Mesenchymal stem cell (in vitro differentiated cells and primary cell): ENCODE data around the gene MAPKAP1.

Source experiments
- DNase-seq: peaks from one replicate; pipeline ENCODE4 v3.0.0-alpha.2; 2013
- H2AFZ ChIP-seq: one replicate; pipeline ENCODE4 v1.6.1; 2013; ENCODE audit warnings: low read depth, mild to moderate bottlenecking, control low read depth, inconsistent platforms, low read length, moderate library complexity
- H2AK5ac ChIP-seq: 2 replicates; pipeline ENCODE4 v1.6.1; 2013; ENCODE audit warnings: low read length, moderate library complexity, mild to moderate bottlenecking, inconsistent platforms; ENCODE audit not compliant: severe bottlenecking
- H2BK120ac ChIP-seq: one replicate; pipeline ENCODE4 v1.6.1; 2013; ENCODE audit warnings: low read depth, mild to moderate bottlenecking, inconsistent platforms, low read length, moderate library complexity
- H2BK12ac ChIP-seq, 2 experiments: one replicate each; pipeline ENCODE4 v1.6.1; 2013; ENCODE audit warnings: inconsistent platforms in 2 of 2, low read length in 2 of 2, mild to moderate bottlenecking in 2 of 2, moderate library complexity in 2 of 2, control low read depth in 1 of 2
- H2BK15ac ChIP-seq: one replicate; pipeline ENCODE4 v1.6.1; 2013; ENCODE audit warnings: mild to moderate bottlenecking, low read depth, inconsistent platforms; ENCODE audit not compliant: poor library complexity, severe bottlenecking
- H2BK5ac ChIP-seq: 2 replicates; pipeline ENCODE4 v1.6.1; 2013; ENCODE audit warnings: low read depth, mild to moderate bottlenecking, low read length, control low read depth, inconsistent platforms; ENCODE audit not compliant: poor library complexity, severe bottlenecking
- H3K14ac ChIP-seq, 2 experiments: one replicate each; pipeline ENCODE4 v1.6.1; 2013; ENCODE audit warnings: inconsistent platforms in 2 of 2, low read length in 2 of 2, control low read depth in 1 of 2, mild to moderate bottlenecking in 1 of 2, moderate library complexity in 1 of 2
- H3K18ac ChIP-seq, 2 experiments: one replicate each; pipeline ENCODE4 v1.6.1; 2013; ENCODE audit warnings: inconsistent platforms in 2 of 2, low read length in 2 of 2, control low read depth in 1 of 2, low read depth in 1 of 2, mild to moderate bottlenecking in 1 of 2
- H3K23ac ChIP-seq, 2 experiments: one replicate each; pipeline ENCODE4 v1.6.1; 2013; ENCODE audit warnings: inconsistent platforms in 2 of 2, low read length in 2 of 2, mild to moderate bottlenecking in 2 of 2, moderate library complexity in 2 of 2, control low read depth in 1 of 2
- H3K27ac ChIP-seq: 2 replicates; pipeline ENCODE4 v1.5.1; 2013; ENCODE audit warnings: mild to moderate bottlenecking, moderate library complexity, low read length, control low read depth, inconsistent platforms; ENCODE audit not compliant: poor library complexity, severe bottlenecking
- H3K27me3 ChIP-seq, 2 experiments: 2 replicates each; pipeline versions ENCODE4 v1.6.1 to v1.7.0; 2013; ENCODE audit warnings: low read length in 2 of 2, mild to moderate bottlenecking in 2 of 2, moderate library complexity in 2 of 2, control low read depth in 1 of 2, inconsistent platforms in 1 of 2; ENCODE audit not compliant: control insufficient read depth in 1 of 2, insufficient read depth in 1 of 2
- H3K36me3 ChIP-seq, 2 experiments: 2 replicates each; pipeline versions ENCODE4 v1.6.1 to v1.7.0; 2013; ENCODE audit warnings: low read length in 2 of 2, control low read depth in 1 of 2, inconsistent platforms in 1 of 2, low read depth in 1 of 2, mild to moderate bottlenecking in 1 of 2; ENCODE audit not compliant: insufficient read depth in 2 of 2, control insufficient read depth in 1 of 2
- H3K4ac ChIP-seq, 2 experiments: one replicate each; pipeline ENCODE4 v1.6.1; 2013; ENCODE audit warnings: inconsistent platforms in 2 of 2, low read length in 2 of 2, mild to moderate bottlenecking in 2 of 2, moderate library complexity in 2 of 2, control low read depth in 1 of 2, low read depth in 1 of 2
- H3K4me1 ChIP-seq: 2 replicates; pipeline ENCODE4 v1.6.1; 2013; ENCODE audit warnings: low read depth, low read length, control low read depth; ENCODE audit not compliant: control insufficient read depth, insufficient read depth
- H3K4me2 ChIP-seq: 2 replicates; pipeline ENCODE4 v1.6.1; 2013; ENCODE audit warnings: low read length, mild to moderate bottlenecking, inconsistent platforms; ENCODE audit not compliant: poor library complexity, severe bottlenecking
- H3K4me3 ChIP-seq, 2 experiments: 2 replicates each; pipeline versions ENCODE4 v1.5.1 to v1.7.0; 2013; ENCODE audit warnings: low read length in 2 of 2, mild to moderate bottlenecking in 2 of 2, control low read depth in 1 of 2, low read depth in 1 of 2; ENCODE audit not compliant: insufficient read depth in 1 of 2
- H3K79me1 ChIP-seq: replicated peaks from 2 replicates; pipeline ENCODE4 v1.6.1; 2013; ENCODE audit warnings: mild to moderate bottlenecking, control low read depth, low read length, inconsistent platforms; ENCODE audit not compliant: poor library complexity, severe bottlenecking
- H3K9ac ChIP-seq: 2 replicates; pipeline ENCODE4 v1.7.0; 2013; ENCODE audit warnings: mild to moderate bottlenecking, low read length, moderate library complexity
- H3K9me3 ChIP-seq: 2 replicates; pipeline ENCODE4 v1.7.0; 2013; ENCODE audit warnings: mild to moderate bottlenecking, low read length; ENCODE audit not compliant: control insufficient read depth
- H4K8ac ChIP-seq: one replicate; pipeline ENCODE4 v1.6.1; 2013; ENCODE audit warnings: inconsistent platforms, mild to moderate bottlenecking, low read length, moderate library complexity
- H4K91ac ChIP-seq: one replicate; pipeline ENCODE4 v1.6.1; 2013; ENCODE audit warnings: mild to moderate bottlenecking, low read length, inconsistent platforms
- WGBS: methylation state at CpG from one replicate; pipeline ENCODE4 v1.1.7; 2013; ENCODE audit warnings: mixed read lengths; 5-methylcytosine and 5-hydroxymethylcytosine counted together

Gene MAPKAP1

DNA sequence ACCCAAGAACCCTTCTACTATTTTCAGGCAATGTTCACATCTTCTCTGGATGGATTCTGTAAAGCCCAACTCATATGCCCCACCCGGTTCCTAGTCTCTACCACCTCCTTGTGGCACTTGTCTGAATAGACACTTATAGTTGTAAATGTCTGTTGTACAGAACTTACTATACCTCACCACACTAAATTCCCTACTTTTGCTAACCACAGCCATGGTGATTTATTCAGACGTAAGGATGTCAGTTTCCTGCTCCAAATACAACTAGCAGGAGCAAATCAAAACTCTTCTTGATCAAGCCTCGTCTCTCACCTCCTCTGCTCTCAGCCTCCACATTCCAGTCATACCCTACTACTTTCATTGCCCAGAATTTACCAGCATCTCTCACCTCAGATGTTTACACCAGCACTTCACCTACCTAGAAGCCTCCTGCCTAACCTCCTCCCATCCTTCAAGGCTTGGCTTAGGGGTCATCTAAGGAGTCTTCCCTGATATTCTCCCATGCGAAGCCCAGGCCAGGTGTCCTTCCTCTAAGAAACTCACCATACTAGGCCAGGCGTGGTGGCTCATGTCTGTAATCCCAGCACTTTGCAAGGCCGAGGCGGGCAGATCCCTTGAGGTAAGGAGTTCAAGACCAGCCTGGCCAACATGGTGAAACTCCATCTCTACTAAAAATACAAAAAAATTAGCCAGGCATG lies 75.5 kb downstream of the MAPKAP1 start:
- no peak overlapping the region for H4K91ac ChIP-seq
- no peak overlapping the region for H3K14ac ChIP-seq
- no peak overlapping the region for H3K4me3 ChIP-seq
- H3K18ac ChIP-seq: no peak overlapping the region
- no peak overlapping the region for H3K23ac ChIP-seq
- no peak overlapping the region for H2BK120ac ChIP-seq
- no peak overlapping the region for H3K4me2 ChIP-seq
- 68% methylated on average over 7 of the region's 7 CpGs for WGBS
- H3K79me1 ChIP-seq: peaks cover 21% of the 10 kb centered on the region
- H3K4ac ChIP-seq: no peak overlapping the region
- H2BK12ac ChIP-seq: no peak overlapping the region
- H3K9ac ChIP-seq: no peak overlapping the region
- no peak overlapping the region for H2BK15ac ChIP-seq
- no peak overlapping the region for H2AFZ ChIP-seq
- no peak overlapping the region for H3K27ac ChIP-seq
- H3K4me1 ChIP-seq: peaks cover 5% of the 10 kb centered on the region
- peak; percentile 63 for DNase-seq
- H3K36me3 ChIP-seq: no peaks in the 10 kb centered on the region
- no peaks in the 10 kb centered on the region for H3K9me3 ChIP-seq
- no peak overlapping the region for H4K8ac ChIP-seq
- H3K27me3 ChIP-seq: no peaks in the 10 kb centered on the region
- no peak overlapping the region for H2BK5ac ChIP-seq
- no peak overlapping the region for H2AK5ac ChIP-seq

GRCh38 chr9:125630436-125630835 lies 76.6 kb downstream of the MAPKAP1 start:
- Histone ChIP-seq H3K4me3 (no peak overlapping the region), H2BK12ac (no peak overlapping the region), H3K36me3 (no peaks in the 10 kb centered on the region), H2AK5ac (no peak overlapping the region), H3K9ac (no peak overlapping the region), H2BK5ac (no peak overlapping the region), H4K8ac (no peak overlapping the region), H3K23ac (no peak overlapping the region), H3K79me1 (peaks cover 21% of the 10 kb centered on the region), H3K14ac (no peak overlapping the region), H3K9me3 (no peaks in the 10 kb centered on the region), H2BK15ac (no peak overlapping the region), H3K27me3 (no peaks in the 10 kb centered on the region), H3K4me2 (no peak overlapping the region), H2BK120ac (no peak overlapping the region), H4K91ac (no peak overlapping the region), H3K27ac (no peak overlapping the region), H3K4me1 (peaks cover 5% of the 10 kb centered on the region), H2AFZ (no peak overlapping the region), H3K18ac (no peak overlapping the region), H3K4ac (no peak overlapping the region)
- no peak for DNase-seq
- no CpG with 5 or more reads among the region's 1 CpG for WGBS

DNA sequence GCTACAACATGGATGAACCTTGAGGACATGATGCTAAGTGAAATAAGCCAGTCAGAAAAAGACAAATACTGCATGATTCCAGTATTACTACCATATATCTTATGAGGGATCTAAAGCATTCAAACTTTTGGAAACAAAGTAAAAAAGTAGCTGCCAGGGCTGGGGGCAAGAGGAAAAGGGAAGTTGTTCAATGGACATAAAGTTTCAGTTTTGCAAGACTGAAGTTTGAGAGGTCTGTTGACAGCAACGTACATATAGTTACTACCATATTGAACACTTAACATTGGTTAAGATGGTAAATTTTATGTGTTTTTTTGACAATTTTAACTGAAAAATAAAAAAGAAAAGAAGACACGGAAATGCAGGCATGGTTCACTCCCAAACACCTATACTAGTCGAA lies 77.6 kb downstream of the MAPKAP1 start:
- Histone ChIP-seq H2BK120ac (no peak overlapping the region), H2BK12ac (no peak overlapping the region), H4K8ac (no peak overlapping the region), H3K14ac (no peak overlapping the region), H3K79me1 (peaks cover 21% of the 10 kb centered on the region), H3K18ac (no peak overlapping the region), H3K27me3 (no peaks in the 10 kb centered on the region), H3K9ac (no peak overlapping the region), H2AFZ (no peak overlapping the region), H3K36me3 (no peaks in the 10 kb centered on the region), H3K4me1 (peaks cover 5% of the 10 kb centered on the region), H2BK15ac (no peak overlapping the region), H2AK5ac (no peak overlapping the region), H3K9me3 (no peaks in the 10 kb centered on the region), H2BK5ac (no peak overlapping the region), H3K4me3 (no peak overlapping the region), H4K91ac (no peak overlapping the region), H3K23ac (no peak overlapping the region), H3K27ac (no peak overlapping the region), H3K4ac (no peak overlapping the region), H3K4me2 (no peak overlapping the region)
- whole genome bisulfite sequencing: no CpG with 5 or more reads among the region's 3 CpGs
- DNase-seq: no peak

DNA sequence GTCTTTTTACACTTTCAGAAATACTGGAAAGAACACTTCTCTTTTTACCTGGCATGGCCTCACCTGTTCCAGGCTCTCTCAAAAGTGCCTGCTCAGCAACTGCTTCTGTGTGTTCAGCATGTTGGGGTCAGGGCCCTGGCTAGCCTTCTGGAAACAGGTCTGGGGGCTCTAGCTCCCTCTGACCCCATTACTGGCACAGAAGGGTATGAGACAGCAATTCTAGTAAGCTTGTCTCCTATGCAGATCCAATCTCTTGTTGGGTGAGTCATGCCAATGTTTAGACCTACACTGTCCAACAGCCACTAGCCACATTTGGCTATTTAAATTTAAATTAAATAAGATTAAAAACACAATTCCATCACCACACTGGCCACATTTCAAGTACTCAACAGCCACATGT lies 80.8 kb downstream of the MAPKAP1 start:
- Histone ChIP-seq H2BK120ac (no peak overlapping the region), H2BK15ac (no peak overlapping the region), H3K27ac (no peak overlapping the region), H3K18ac (no peak overlapping the region), H4K91ac (no peak overlapping the region), H3K9ac (no peak overlapping the region), H3K4me2 (no peak overlapping the region), H3K14ac (no peak overlapping the region), H3K23ac (no peak overlapping the region), H3K36me3 (no peaks in the 10 kb centered on the region), H3K4me1 (no peaks in the 10 kb centered on the region), H3K27me3 (no peaks in the 10 kb centered on the region), H3K4ac (no peak overlapping the region), H3K79me1 (peaks cover 20% of the 10 kb centered on the region), H3K4me3 (no peak overlapping the region), H3K9me3 (no peaks in the 10 kb centered on the region), H2AK5ac (no peak overlapping the region), H4K8ac (no peak overlapping the region), H2BK5ac (no peak overlapping the region), H2AFZ (no peak overlapping the region), H2BK12ac (no peak overlapping the region)
- peak; percentile 52 for DNase-seq
